Measurements from ENCODE around the gene CCDC142. TPM values are rescaled to one million over a fixed set of nuclear protein-coding genes. Genes with fewer than 3 reads are reported as not detected.

The CCDC142 gene
- total and polyA plus RNA-seq, 2 of the 8 experiments (the other 6 are each of a cell fraction or from before 2014, with no cell fraction given) = 6.0 to 10.7 TPM

DNA sequence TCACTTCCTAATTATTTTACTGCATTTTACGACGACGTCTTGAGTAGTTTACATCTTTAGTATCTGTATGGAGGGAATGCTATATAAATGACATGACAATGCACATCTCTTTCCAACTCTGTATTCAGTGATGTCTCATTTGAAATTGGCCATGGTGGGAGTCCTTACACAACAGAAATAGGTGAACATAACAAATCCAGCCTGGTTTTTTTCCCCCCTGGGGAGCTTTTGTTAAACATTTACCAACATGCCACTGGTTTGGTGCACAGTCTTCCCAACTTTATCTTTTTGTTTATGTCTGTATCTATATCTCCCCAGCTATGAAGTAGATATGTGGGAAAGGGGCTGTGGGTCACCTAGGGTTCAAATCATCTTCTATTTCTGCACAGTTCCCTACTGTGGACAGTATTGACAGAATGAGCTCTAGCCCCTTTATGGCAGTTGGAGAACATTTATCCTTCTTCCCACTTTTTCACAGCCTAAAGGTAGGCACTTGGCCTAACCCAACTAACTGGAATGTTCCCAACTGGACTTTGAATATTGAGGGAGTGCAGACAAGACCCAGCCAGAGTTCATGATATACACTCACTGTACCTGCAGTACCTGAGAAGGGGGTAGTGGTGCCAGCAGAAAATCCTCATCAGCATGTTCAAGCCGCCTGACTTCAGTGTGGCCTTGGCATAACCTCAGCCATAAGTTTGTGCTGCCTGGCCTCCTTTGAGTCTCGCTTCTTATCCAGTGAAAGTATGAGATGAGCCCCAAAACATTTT lies 35.4 kb downstream of the CCDC142 start (continued):
- TF ChIP-seq RNF2 (IDR thresholded peaks at IDR 0.05; ENCODE audit: borderline replicate concordance, low read depth, low read length, missing control alignments, poor library complexity, severe bottlenecking) (no peak), ASH2L (IDR thresholded peaks at IDR 0.05; ENCODE audit: low read length) (no peak), SAP30 (IDR thresholded peaks at IDR 0.05; ENCODE audit: insufficient read depth, insufficient replicate concordance, low read length) (no peak)

Data from H1 (cell line).